GM12872 (cell line): Measurements from ENCODE around the gene GHRHR.

Experiments
- CTCF ChIP-seq: IDR thresholded peaks from 3 replicates; pipeline ENCODE4 v1.5.1; 2011; ENCODE audit warnings: low read depth, mild to moderate bottlenecking, low read length, moderate library complexity; ENCODE audit not compliant: insufficient read depth

GHRHR gene

GRCh38 chr7:31007634-31008033 is 43.9 kb downstream of the GHRHR start:
- no peak for TF ChIP-seq CTCF

- no peak for TF ChIP-seq CTCF
Observed at GRCh38 chr7:31014826-31015225, 51.1 kb downstream of the GHRHR start.

DNA sequence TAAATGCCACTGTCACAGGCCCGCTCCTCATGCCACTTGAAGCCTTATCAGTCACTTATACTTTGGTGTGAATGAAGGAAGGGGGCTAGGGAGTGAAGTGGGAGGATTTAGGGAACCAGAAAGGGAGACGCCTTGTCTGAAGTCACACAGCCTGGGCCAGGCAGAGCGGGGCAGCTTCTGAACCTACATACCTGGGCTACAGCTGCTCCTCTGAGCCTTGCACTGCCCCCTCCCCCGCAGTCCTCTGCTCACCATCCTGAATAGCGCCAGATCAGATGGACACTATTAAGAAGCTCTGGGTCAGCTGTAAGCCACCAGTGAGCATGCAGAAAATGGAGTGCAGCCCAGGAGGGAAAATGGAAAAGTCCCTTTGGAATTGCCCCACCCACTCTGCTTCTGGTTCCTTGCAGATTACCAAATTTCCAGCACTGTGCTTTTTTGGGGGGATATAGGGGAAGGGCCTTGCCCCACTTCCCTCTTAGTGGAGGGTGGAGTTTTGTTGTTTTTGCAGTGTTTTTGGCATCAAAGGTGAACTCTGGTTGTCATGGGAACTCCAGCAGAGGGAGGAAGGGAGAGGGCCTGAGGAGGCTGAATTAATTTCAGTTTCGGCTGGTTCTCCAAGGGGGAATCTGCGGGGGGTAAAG is 53.4 kb downstream of the GHRHR start:
- TF ChIP-seq CTCF: no peak

- TF ChIP-seq CTCF: no peak
Observed at GRCh38 chr7:31017721-31018120, 54.0 kb downstream of the GHRHR start.

GRCh38 chr7:31019509-31019908 is 55.8 kb downstream of the GHRHR start:
- no peak for TF ChIP-seq CTCF

DNA sequence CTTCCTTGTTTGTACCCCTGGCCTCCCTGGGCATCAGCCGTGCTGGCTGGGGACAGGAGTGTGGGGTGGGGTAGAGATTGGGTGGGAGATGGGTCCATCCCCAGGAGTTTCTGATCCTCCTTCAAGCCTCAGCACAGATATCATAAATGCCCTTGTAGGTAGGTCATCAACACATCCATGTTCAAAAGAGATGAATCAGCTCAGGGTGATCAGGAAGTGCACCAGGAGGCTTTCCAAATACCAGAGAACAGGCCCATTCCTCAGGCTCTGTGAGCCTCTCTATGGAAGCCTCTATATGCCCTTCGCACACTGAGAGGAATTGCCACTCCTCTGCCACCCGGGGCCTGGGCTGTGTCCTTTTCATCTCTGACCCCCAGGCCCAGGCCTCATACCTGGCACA is 56.4 kb downstream of the GHRHR start:
- no peak for TF ChIP-seq CTCF

DNA sequence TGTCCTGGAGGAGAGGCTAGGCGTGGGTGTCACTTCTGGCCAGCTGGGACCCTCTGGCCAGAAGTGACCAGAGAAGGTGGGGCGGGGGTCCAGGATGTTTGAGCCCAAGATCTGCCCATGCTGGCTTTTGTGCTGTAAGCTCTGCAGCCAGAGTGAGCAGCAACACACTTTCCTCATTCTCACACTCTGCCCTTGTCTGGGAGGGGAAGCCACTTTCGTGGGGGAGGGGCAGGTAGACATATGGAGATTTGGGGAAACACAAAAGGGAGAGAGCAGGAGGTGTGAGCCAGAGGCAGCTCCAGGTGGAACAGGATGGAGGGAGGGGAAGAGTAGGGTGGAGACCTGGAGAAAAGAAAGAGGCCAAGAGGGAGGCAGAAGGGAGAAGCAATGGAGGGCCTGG is 56.9 kb downstream of the GHRHR start:
- TF ChIP-seq CTCF: no peak

- TF ChIP-seq CTCF: no peak
Observed at GRCh38 chr7:31022117-31022516, 58.4 kb downstream of the GHRHR start.
